Measurements from ENCODE around the gene PNLIPRP2. TPM values are rescaled to one million over a fixed set of nuclear protein-coding genes. Genes with fewer than 3 reads are reported as not detected.

The PNLIPRP2 gene
- total RNA-seq, 2 donors from 2014 or later: 455 to 2,069 TPM

GRCh38 chr10:116631871-116632295, 11.1 kb downstream of the PNLIPRP2 start:
- Histone ChIP-seq H3K4me3 (no peak overlapping the region), H3K27ac (peak overlapping the region in 2 of 4 donors; percentile 49 to 54), H3K9me3 (no peaks in the 10 kb centered on the region), H3K4me1 (peaks cover 77% of the 10 kb centered on the region), H3K36me3 (replicated peaks in 1 of 2; ENCODE audit: insufficient read depth in 1 of 2, low read depth in 2 of 2) (peaks cover 0 to 6% of the 10 kb centered on the region in 2 donors), H3K27me3 (no peaks in the 10 kb centered on the region)
- ATAC-seq (peak; percentile 4), DNase-seq (peak; percentile 52 to 60 (median 58))
- peak in 2 of 3 donors; percentile 24 to 41 for TF ChIP-seq POLR2A (IDR thresholded peaks at IDR 0.05)
- TF ChIP-seq CTCF (IDR thresholded peaks at IDR 0.05): no peak
- WGBS, 2 donors: 41 to 57% methylated on average over 6 of the region's 6 CpGs
- intact Hi-C loops (cut with DNase I): no loop called here

- intact Hi-C loops (cut with DNase I): no loop called here
- Histone ChIP-seq H3K4me1 (peaks cover 76% of the 10 kb centered on the region), H3K9me3 (no peaks in the 10 kb centered on the region), H3K36me3 (replicated peaks in 1 of 2; ENCODE audit: insufficient read depth in 1 of 2, low read depth in 2 of 2) (peaks cover 0 to 6% of the 10 kb centered on the region in 2 donors), H3K27me3 (no peaks in the 10 kb centered on the region), H3K4me3 (no peak overlapping the region), H3K27ac (peak overlapping the region in 2 of 4 donors; percentile 49 to 54)
- no peak for ATAC-seq
- DNase-seq: peak in 3 of 4 donors; percentile 42 to 46 (median 46)
- TF ChIP-seq CTCF (IDR thresholded peaks at IDR 0.05): no peak
- TF ChIP-seq POLR2A (IDR thresholded peaks at IDR 0.05): peak in 1 of 3 donors; percentile 55
- 31 to 55% methylated on average over 17 of the region's 17 CpGs for WGBS, 2 donors
Measured at GRCh38 chr10:116632596-116633215, 12.0 kb downstream of the PNLIPRP2 start.

GRCh38 chr10:116633216-116633600, 12.5 kb downstream of the PNLIPRP2 start:
- DNase-seq (peak in 3 of 4 donors; percentile 44 to 61 (median 56)), ATAC-seq (peak; percentile 10)
- no peak overlapping the region for H3K4me3 ChIP-seq
- H3K9me3 ChIP-seq: no peaks in the 10 kb centered on the region
- peak overlapping the region in 2 of 4 donors; percentile 34 to 49 for H3K27ac ChIP-seq
- H3K27me3 ChIP-seq: no peaks in the 10 kb centered on the region
- peaks cover 0 to 11% of the 10 kb centered on the region in 2 donors for H3K36me3 ChIP-seq (replicated peaks in 1 of 2; ENCODE audit: insufficient read depth in 1 of 2, low read depth in 2 of 2)
- 28 to 36% methylated on average over 8 of the region's 8 CpGs for WGBS, 2 donors
- TF ChIP-seq POLR2A (IDR thresholded peaks at IDR 0.05): peak in 2 of 3 donors; percentile 47 to 62
- TF ChIP-seq CTCF (IDR thresholded peaks at IDR 0.05): no peak
- intact Hi-C loops (cut with DNase I): no loop called here
- H3K4me1 ChIP-seq: peaks cover 80% of the 10 kb centered on the region

- peak overlapping the region in 3 of 4 donors; percentile 10 to 51 (median 14) for H3K27ac ChIP-seq
- no peak overlapping the region for H3K4me3 ChIP-seq
Measured at GRCh38 chr10:116634126-116634975, 13.6 kb downstream of the PNLIPRP2 start.

More at GRCh38 chr10:116634126-116634975, 13.6 kb downstream of the PNLIPRP2 start:
- intact Hi-C loops (cut with DNase I): no loop called here
- 35 to 43% methylated on average over 11 of the region's 11 CpGs for WGBS, 2 donors
- H3K36me3 ChIP-seq (replicated peaks in 1 of 2; ENCODE audit: insufficient read depth in 1 of 2, low read depth in 2 of 2): peaks cover 0 to 11% of the 10 kb centered on the region in 2 donors
- DNase-seq: peak in 1 of 4 donors; percentile 15
- no peaks in the 10 kb centered on the region for H3K27me3 ChIP-seq
- no peaks in the 10 kb centered on the region for H3K9me3 ChIP-seq
- peaks cover 78% of the 10 kb centered on the region for H3K4me1 ChIP-seq
- no peak for ATAC-seq
- TF ChIP-seq CTCF (IDR thresholded peaks at IDR 0.05): no peak
- peak in 2 of 3 donors; percentile 37 to 69 for TF ChIP-seq POLR2A (IDR thresholded peaks at IDR 0.05)

Data from body of pancreas (tissue), 4 donors.